GM12872 (cell line): ENCODE measurements around the gene ASB16.

ENCODE experiments used
- TF ChIP-seq, protein P1 (sequence below): IDR thresholded peaks from 3 replicates; pipeline ENCODE4 v1.5.1; 2011; ENCODE audit warnings: low read depth, mild to moderate bottlenecking, low read length, moderate library complexity; ENCODE audit not compliant: insufficient read depth

The ASB16 gene, protein sequence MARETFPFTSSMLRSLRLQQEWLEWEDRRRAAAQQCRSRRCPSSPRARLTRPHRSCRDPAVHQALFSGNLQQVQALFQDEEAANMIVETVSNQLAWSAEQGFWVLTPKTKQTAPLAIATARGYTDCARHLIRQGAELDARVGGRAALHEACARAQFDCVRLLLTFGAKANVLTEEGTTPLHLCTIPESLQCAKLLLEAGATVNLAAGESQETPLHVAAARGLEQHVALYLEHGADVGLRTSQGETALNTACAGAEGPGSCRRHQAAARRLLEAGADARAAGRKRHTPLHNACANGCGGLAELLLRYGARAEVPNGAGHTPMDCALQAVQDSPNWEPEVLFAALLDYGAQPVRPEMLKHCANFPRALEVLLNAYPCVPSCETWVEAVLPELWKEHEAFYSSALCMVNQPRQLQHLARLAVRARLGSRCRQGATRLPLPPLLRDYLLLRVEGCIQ

DNA sequence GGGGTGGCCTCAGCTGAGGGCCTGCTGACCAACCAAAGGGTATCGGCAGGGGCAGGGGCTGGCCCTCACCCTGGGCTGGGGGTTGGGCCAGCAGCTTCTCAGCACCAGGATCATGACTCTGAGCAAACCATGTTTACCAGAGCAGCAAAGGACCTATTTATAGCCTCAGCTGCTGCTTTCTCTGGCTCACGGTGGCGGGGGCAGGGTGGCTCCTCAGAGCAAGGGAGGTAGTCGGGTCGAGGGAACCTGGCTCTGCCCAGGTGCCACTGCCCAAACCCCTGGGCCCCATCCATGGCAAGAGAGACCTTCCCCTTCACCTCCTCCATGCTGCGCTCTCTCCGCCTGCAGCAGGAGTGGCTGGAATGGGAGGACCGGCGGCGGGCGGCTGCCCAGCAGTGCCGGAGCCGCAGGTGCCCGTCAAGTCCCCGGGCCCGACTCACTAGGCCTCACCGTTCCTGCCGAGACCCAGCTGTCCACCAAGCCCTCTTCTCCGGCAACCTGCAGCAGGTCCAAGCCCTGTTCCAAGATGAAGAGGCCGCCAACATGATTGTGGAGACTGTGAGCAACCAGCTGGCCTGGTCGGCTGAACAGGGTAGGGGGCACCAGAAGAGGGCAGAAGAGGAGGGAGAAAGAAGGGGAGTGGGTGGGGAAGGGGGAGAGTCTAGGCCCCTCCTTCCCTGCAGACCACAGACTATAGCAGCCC, at the start of gene ASB16:
Gene ASB16 (plus strand): TSS at position 206 of the 703 bp plus-strand sequence. CDS start 86 bp downstream, at position 292.
- TF ChIP-seq, protein P1, sequence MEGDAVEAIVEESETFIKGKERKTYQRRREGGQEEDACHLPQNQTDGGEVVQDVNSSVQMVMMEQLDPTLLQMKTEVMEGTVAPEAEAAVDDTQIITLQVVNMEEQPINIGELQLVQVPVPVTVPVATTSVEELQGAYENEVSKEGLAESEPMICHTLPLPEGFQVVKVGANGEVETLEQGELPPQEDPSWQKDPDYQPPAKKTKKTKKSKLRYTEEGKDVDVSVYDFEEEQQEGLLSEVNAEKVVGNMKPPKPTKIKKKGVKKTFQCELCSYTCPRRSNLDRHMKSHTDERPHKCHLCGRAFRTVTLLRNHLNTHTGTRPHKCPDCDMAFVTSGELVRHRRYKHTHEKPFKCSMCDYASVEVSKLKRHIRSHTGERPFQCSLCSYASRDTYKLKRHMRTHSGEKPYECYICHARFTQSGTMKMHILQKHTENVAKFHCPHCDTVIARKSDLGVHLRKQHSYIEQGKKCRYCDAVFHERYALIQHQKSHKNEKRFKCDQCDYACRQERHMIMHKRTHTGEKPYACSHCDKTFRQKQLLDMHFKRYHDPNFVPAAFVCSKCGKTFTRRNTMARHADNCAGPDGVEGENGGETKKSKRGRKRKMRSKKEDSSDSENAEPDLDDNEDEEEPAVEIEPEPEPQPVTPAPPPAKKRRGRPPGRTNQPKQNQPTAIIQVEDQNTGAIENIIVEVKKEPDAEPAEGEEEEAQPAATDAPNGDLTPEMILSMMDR, result no peak

DNA sequence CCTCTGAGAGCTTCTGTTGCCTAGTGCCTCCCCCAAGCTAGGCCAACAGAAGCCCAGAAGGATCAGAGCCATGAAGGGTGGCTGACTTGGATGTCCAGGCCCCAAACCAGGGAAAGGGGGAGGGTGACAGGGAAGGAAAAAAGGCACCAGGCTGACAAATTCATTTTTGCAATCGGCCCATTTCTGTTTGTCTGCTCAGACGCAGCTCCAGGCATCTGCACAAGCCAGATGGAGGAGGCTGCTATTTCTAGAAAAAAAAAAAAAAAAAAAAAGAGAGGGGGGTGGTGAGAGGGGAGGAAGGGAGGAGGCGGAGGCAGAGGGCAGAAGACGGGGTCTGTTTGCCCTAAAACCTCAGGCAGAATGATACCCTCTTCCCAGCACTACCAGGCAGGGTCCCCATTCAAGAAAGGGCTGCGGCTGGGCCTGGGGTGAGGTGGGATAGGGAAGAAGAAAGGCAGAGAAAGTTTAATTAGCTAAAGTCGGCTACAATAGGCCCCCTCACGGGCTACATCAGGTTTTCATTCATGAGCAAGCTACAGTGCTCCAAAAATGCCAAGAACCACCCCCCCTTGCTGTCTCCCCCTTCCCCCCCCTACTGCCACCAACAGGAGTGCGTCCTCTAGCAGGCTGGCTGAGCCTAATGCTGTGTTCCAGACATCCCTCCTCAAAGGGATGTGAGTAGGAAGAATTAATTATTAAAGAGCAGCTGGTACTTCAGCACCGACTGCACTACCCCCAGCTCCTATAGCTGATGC, 49.5 kb upstream of the ASB16 start:
- TF ChIP-seq, protein P1, result no peak

DNA sequence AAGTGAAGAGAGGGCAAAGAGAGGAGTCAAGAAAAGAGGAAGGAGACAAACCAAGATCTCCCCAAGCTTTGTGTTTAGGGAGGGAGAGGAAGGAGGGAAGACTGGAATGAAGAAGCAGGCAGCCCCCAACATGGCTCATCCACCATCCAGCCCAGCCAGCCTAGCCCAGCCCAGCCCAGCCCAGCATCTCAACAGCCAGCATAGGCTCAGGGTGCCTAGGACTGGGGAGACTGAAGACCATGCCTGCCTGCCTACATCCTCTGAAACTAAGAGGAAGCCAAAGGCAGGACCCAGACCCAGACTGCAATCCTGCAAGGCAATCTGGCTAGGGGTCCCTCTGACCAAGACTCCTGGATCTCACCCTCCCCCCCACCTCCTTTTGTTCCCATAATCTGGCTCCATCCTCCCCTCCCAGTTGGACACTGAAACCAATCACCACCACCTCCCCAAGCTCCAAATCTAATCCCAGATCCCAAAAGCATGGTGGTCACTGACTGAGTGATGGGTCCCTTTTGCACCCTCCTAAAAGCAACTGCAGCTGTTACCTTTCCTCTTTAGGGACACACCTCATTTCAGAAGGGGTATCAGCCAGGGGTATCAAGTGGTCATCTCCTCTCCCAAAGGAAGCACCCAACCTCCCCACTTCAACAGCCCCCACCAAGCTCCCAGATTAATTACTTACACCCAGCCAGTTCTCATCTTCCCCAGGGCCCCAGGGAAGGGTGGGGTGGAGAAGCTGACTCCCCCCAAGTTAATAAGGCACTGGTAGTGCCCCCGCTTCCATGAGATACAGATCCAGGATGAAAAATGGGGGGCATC, 48.3 kb upstream of the ASB16 start:
- TF ChIP-seq, protein P1, result no peak

DNA sequence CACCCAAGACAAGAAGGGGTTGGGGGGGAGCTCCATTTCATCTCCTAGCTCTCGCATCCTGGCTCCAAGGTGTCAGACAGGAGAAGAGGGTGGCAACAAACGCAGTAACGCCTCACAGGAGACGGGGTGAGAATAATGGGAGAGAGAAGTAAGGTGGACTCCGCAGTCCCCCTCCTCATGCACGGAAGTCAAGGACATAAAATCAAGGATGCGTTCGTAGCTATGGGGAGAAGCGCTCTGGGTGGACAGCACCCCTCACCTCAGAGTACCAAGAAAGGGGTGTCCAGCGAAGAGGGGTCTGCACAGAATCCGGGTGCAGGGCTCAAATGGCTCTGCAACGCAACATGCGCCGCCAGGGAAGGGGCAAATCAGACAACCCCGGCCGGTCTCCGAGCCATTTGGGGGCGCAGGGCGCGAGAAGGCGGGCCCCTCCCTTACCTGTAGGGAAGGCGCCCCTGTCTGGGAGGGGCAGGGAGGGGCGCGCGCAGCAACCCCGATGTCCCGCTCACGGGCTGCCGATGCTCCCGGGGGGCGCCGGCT, 47.6 kb upstream of the ASB16 start:
- TF ChIP-seq, protein P1, result no peak

DNA sequence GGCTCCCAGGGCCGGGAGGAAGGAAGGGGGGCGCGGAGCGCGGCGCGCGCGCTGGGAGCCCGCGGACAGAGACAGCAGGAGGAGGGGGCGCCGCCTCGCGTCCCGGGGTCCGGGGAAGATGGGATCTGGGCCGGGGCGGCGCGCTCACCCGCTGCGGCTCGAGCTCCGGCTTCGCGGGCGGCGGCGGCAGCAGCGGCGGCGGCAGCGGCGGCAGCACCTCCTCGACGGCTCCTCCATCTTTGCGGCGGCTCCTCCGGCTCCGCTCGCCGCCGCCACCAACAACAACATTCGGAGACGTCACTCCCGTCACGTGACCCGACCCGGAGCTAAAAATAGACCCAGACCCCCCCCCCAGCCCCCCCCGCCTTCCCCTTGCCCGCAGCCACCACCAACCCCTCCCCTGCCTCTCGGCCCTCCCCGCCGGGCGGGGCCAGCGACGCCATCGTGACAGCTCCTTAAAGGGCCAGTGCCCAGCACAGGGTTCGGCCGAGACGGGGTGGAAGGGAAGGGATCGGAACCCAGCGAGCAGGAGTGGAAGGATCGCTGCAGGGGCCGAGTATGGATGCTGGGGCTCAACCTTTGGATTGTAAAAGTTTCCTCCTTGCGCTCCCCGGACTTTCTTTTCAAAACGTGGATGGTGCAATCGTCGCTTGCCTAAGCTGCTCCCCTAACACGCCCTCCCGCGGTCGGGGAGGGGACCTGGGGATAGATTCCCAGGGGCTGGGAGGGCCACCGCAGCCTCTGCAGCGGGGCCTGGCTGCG, 47.0 kb upstream of the ASB16 start, which contains the start of gene HDAC5:
Gene HDAC5 (minus strand): TSS at position 286 of the 762 bp plus-strand sequence. CDS start 6,126 bp downstream, outside the sequence.
- TF ChIP-seq, protein P1, result peak; percentile 69

DNA sequence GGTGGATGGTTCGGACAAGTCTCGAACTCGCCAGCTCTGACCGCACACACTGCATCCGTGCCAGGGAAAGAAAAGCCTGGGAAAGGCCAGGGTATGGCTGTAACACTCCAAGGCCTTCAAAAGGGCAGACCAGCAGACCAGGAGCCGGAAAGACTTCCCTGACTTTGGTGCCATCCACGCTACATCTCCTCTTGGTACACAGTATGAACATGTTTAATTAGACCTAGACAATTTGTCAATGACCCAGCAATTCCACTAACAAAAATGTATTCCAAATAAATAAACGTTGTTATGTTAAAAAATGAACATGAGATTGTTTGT, 46.4 kb upstream of the ASB16 start:
- TF ChIP-seq, protein P1, result no peak
